Lung (tissue), 12 donors: ENCODE measurements around the gene GP1BA. TPM values are rescaled to one million over a fixed set of nuclear protein-coding genes. Genes with fewer than 3 reads are reported as not detected.
A peak's percentile ranks its signal among the peaks of the same experiment; 100 is the strongest.

Experiments used
- ATAC-seq: fragments of 200-7000 bp; cut with Tn5 transposase; one replicate; pipeline ENCODE4 v1.9.1; 2020; ENCODE audit warnings: moderate number of reproducible peaks; ENCODE audit not compliant: insufficient read depth, low FRiP score
- DNase-seq, 3 donors: peaks; one replicate each; pipeline ENCODE4 v3.0.0-alpha.2; 2013 to 2017
- H3K27ac ChIP-seq, 2 donors: one replicate each; pipeline ENCODE4 v1.5.1; 2013; ENCODE audit warnings: mild to moderate bottlenecking in 2 of 2, moderate library complexity in 2 of 2, control low read depth in 1 of 2, inconsistent platforms in 1 of 2, low read depth in 1 of 2, low read length in 1 of 2
- H3K27me3 ChIP-seq, 3 donors: one replicate each; pipeline ENCODE4 v1.5.1; 2013; ENCODE audit warnings: low read length in 2 of 3; ENCODE audit not compliant: control insufficient read depth in 3 of 3, insufficient read depth in 3 of 3
- H3K36me3 ChIP-seq, 4 donors: one replicate each; pipeline ENCODE4 v1.5.1; 2013; ENCODE audit warnings: low read length in 4 of 4, mild to moderate bottlenecking in 1 of 4, moderate library complexity in 1 of 4; ENCODE audit not compliant: control insufficient read depth in 4 of 4, insufficient read depth in 4 of 4
- H3K4me1 ChIP-seq, 5 donors: one replicate each; pipeline ENCODE4 v1.5.1; 2013; ENCODE audit warnings: low read length in 5 of 5, mild to moderate bottlenecking in 2 of 5, moderate library complexity in 1 of 5; ENCODE audit not compliant: control insufficient read depth in 5 of 5, insufficient read depth in 5 of 5
- H3K4me3 ChIP-seq: one replicate; pipeline ENCODE4 v1.5.1; 2013; ENCODE audit warnings: mild to moderate bottlenecking, control low read depth, moderate library complexity
- H3K9ac ChIP-seq, 2 donors: one replicate each; pipeline ENCODE4 v1.5.1; 2013; ENCODE audit warnings: low read length in 2 of 2, control low read depth in 1 of 2; ENCODE audit not compliant: insufficient read depth in 1 of 2
- H3K9me3 ChIP-seq, 4 donors: one replicate each; pipeline ENCODE4 v1.5.1; 2013; ENCODE audit warnings: low read length in 3 of 4, mild to moderate bottlenecking in 1 of 4, moderate library complexity in 1 of 4; ENCODE audit not compliant: control insufficient read depth in 4 of 4, insufficient read depth in 3 of 4
- CTCF ChIP-seq: IDR thresholded peaks from 2 replicates; pipeline ENCODE4 v1.5.1; 2012; ENCODE audit warnings: mild to moderate bottlenecking; ENCODE audit errors: control extremely low read depth, extremely low read depth
- WGBS, 2 donors: extraction: QIAGEN DNeasy Blood & Tissue Kit; methylation state at CpG; one replicate each; pipeline ENCODE4 v1.1.7; 2013; 5-methylcytosine and 5-hydroxymethylcytosine counted together
- polyA plus RNA-seq, 2 donors: library from polyadenylated mRNA; stranded (reverse); fragments of 200-250 nt; gene quantifications; one replicate each; pipeline ENCODE4 v1.2.1, GENCODE V29; 2013
- total RNA-seq, 2 donors: library from RNA; depleted of rRNA in 1 of 2; stranded (reverse); fragments of >200 nt in 1 of 2; gene quantifications; one replicate each; pipeline ENCODE4 v1.2.1, GENCODE V29; 2014 to 2021
- donor health status: control.
- donor health status: control.
- donor health status: Bipolar disorder and iron deficiency.
- donor health status: healthy.
- donor health status: DM: yes; HTN: yes; CAD: no.

GP1BA gene
- total and polyA plus RNA-seq, 4 donors, result 0.18 to 1.4 (median 0.60) TPM

- no peak for TF ChIP-seq CTCF
- no peaks in the 10 kb centered on the region for H3K9me3 ChIP-seq
- no peaks in the 10 kb centered on the region for H3K27me3 ChIP-seq
- H3K9ac ChIP-seq, result no peak overlapping the region
- H3K27ac ChIP-seq, result no peak overlapping the region
- DNase-seq, result no peak
- H3K36me3 ChIP-seq, result peaks cover under 1 to 16% (median 12%) of the 10 kb centered on the region in 4 donors
- no peak for ATAC-seq
- 94 to 96% methylated on average over 16 of the region's 16 CpGs for WGBS, 2 donors
- no peak overlapping the region for H3K4me3 ChIP-seq
- H3K4me1 ChIP-seq, result peaks cover 4 to 34% (median 13%) of the 10 kb centered on the region in 5 donors
Observed at GRCh38 chr17:4937553-4937952, 5.5 kb downstream of the GP1BA start.

GRCh38 chr17:4938069-4938491 is 6.0 kb downstream of the GP1BA start:
- DNase-seq (no peak), ATAC-seq (no peak)
- Histone ChIP-seq H3K36me3 (peaks cover 5 to 20% (median 16%) of the 10 kb centered on the region in 4 donors), H3K4me3 (no peak overlapping the region), H3K4me1 (peaks cover 4 to 34% (median 13%) of the 10 kb centered on the region in 5 donors), H3K27me3 (no peaks in the 10 kb centered on the region), H3K27ac (peak overlapping the region in 1 of 2 donors; percentile 47), H3K9me3 (no peaks in the 10 kb centered on the region), H3K9ac (no peak overlapping the region)
- WGBS, 2 donors, result 92 to 97% methylated on average over 11 of the region's 11 CpGs
- no peak for TF ChIP-seq CTCF

- ATAC-seq, result no peak
- DNase-seq, result no peak
- WGBS, 2 donors, result 54 to 68% methylated on average over 19 of the region's 19 CpGs
- H3K9ac ChIP-seq, result peak overlapping the region; percentile 65 to 80
- no peaks in the 10 kb centered on the region for H3K27me3 ChIP-seq
- peak overlapping the region; percentile 77 for H3K4me3 ChIP-seq
- no peaks in the 10 kb centered on the region for H3K9me3 ChIP-seq
- TF ChIP-seq CTCF, result no peak
- peaks cover 3 to 33% (median 13%) of the 10 kb centered on the region in 5 donors for H3K4me1 ChIP-seq
- H3K27ac ChIP-seq, result peak overlapping the region; percentile 90 to 94
- H3K36me3 ChIP-seq, result peaks cover 5 to 25% (median 20%) of the 10 kb centered on the region in 4 donors
Observed at GRCh38 chr17:4938688-4939545, 6.8 kb downstream of the GP1BA start.
